IPS-18a (cell line): ENCODE data around the gene TASP1.

Experiments used
- H3K27ac ChIP-seq: one replicate; pipeline ENCODE4 v1.5.1; 2013; ENCODE audit warnings: low read length
- H3K27me3 ChIP-seq: one replicate; pipeline ENCODE4 v1.6.1; 2013; ENCODE audit warnings: mild to moderate bottlenecking, low read length; ENCODE audit not compliant: control insufficient read depth, insufficient read depth
- H3K36me3 ChIP-seq: one replicate; pipeline ENCODE4 v1.6.1; 2013; ENCODE audit warnings: low read depth, low read length; ENCODE audit not compliant: control insufficient read depth
- H3K4me1 ChIP-seq: one replicate; pipeline ENCODE4 v1.6.1; 2013; ENCODE audit warnings: low read depth, low read length; ENCODE audit not compliant: control insufficient read depth
- H3K4me3 ChIP-seq: one replicate; pipeline ENCODE4 v1.5.1; 2013; ENCODE audit warnings: low read length
- H3K9ac ChIP-seq: one replicate; pipeline ENCODE4 v1.6.1; 2013; ENCODE audit warnings: mild to moderate bottlenecking, low read length, moderate library complexity
- H3K9me3 ChIP-seq: one replicate; pipeline ENCODE4 v1.6.1; 2013; ENCODE audit warnings: low read depth, low read length; ENCODE audit not compliant: control insufficient read depth

The TASP1 gene

DNA sequence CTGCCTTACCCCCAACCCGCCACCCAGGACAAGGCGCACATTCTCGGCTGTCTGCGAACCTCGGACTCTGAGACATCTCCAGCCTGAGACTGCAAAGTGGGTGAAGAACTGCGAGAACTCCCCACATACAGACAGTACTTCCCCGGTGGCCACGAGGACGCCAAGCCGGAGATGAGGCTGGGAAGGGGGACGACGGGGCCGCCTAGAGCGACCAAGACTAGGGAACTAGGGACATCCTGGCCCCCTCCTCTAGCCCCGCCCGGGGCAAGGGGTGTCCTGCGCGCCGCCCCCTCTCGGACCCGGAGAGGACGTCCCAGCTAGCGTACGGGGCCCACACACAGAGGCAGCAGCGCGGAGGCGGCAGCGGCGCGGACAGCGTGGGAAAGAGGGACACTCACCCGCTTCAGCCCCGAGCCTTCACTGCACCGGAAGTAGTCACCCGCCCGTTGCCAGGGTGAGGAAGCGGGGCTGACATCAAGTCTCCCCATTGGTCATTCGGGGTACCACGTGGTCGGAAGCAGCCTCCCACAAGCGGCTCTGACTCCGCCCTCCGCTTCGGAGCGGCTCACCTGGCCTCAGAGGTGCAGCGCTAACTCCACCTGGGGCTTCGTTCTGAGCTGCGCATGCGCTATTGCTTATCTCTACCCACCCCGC, at the start of gene TASP1:
TSS of gene TASP1 (minus strand) at position 437 of the 654 bp plus-strand sequence. CDS start 8,854 bp downstream, outside the sequence.
- Histone ChIP-seq H3K9ac (peak within 1 kb of the TSS; percentile 78), H3K9me3 (no peaks in the 10 kb centered on the region), H3K4me3 (peak within 1 kb of the TSS; percentile 99), H3K27me3 (no peaks in the 10 kb centered on the region), H3K27ac (no peak within 1 kb of the TSS), H3K36me3 (no peaks in the 10 kb centered on the region), H3K4me1 (no peaks in the 10 kb centered on the region)

GRCh38 chr20:13687815-13688214, 49.1 kb upstream of the TASP1 start:
- no peaks in the 10 kb centered on the region for H3K4me1 ChIP-seq
- H3K27ac ChIP-seq = no peak overlapping the region
- no peaks in the 10 kb centered on the region for H3K27me3 ChIP-seq
- H3K9me3 ChIP-seq = no peaks in the 10 kb centered on the region
- H3K36me3 ChIP-seq = no peaks in the 10 kb centered on the region
- no peak overlapping the region for H3K9ac ChIP-seq
- H3K4me3 ChIP-seq = no peak overlapping the region

GRCh38 chr20:13685623-13686022, 46.9 kb upstream of the TASP1 start:
- Histone ChIP-seq H3K4me3 (no peak overlapping the region), H3K36me3 (no peaks in the 10 kb centered on the region), H3K4me1 (no peaks in the 10 kb centered on the region), H3K27ac (no peak overlapping the region), H3K9ac (no peak overlapping the region), H3K27me3 (no peaks in the 10 kb centered on the region), H3K9me3 (no peaks in the 10 kb centered on the region)

GRCh38 chr20:13684566-13685222, 46.0 kb upstream of the TASP1 start:
- Histone ChIP-seq H3K27me3 (no peaks in the 10 kb centered on the region), H3K4me1 (no peaks in the 10 kb centered on the region), H3K9ac (no peak overlapping the region), H3K4me3 (no peak overlapping the region), H3K9me3 (no peaks in the 10 kb centered on the region), H3K27ac (no peak overlapping the region), H3K36me3 (no peaks in the 10 kb centered on the region)

GRCh38 chr20:13683833-13684232, 45.1 kb upstream of the TASP1 start:
- Histone ChIP-seq H3K9ac (no peak overlapping the region), H3K4me3 (no peak overlapping the region), H3K27ac (no peak overlapping the region), H3K27me3 (no peaks in the 10 kb centered on the region), H3K4me1 (no peaks in the 10 kb centered on the region), H3K9me3 (no peaks in the 10 kb centered on the region), H3K36me3 (no peaks in the 10 kb centered on the region)

DNA sequence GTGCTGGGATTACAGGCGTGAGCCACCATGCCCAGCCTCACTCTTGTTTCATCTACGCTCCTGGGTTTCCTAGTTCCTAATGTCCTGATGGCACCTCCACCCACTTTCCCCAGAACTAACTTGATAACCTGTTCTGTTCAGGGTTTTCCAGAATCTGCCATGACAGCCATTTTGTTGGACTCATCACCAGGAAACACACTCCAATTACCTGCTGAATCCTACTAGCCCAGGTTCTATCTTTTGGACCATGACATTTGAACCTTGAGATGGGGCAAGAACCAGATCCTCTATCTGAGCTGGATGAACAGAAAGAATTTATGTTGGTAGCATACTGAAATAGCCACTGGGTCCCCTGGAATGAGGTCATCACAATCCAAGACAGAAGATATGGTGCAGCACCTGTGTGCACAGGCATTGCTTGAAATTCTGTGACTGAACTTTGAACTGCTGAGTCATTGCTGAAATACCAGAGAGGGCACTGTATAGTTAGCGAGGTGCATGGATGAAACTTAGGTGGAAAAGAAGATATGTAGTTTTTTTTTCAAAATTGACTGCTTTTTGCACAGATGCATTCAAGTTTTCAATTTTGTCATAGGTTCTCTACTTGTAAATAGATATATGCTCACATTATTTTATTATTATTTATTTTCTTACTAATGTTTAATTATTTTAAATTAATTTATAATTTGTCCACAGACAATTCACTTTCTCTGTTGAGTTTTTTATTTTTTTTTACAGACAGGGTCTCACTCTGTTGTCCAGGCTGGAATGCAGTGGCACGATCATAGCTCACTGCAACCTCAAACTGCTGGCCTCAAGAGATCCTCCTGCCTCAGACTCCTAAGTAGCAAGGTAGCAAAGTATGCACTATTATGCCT, 42.8 kb upstream of the TASP1 start:
- Histone ChIP-seq H3K36me3 (no peaks in the 10 kb centered on the region), H3K27me3 (no peaks in the 10 kb centered on the region), H3K9ac (no peak overlapping the region), H3K9me3 (no peaks in the 10 kb centered on the region), H3K4me1 (no peaks in the 10 kb centered on the region), H3K4me3 (no peak overlapping the region), H3K27ac (no peak overlapping the region)

- Histone ChIP-seq H3K4me1 (no peaks in the 10 kb centered on the region), H3K9ac (no peak overlapping the region), H3K9me3 (no peaks in the 10 kb centered on the region), H3K27ac (no peak overlapping the region), H3K4me3 (no peak overlapping the region), H3K36me3 (no peaks in the 10 kb centered on the region), H3K27me3 (no peaks in the 10 kb centered on the region)
These were observed 40.2 kb upstream of the TASP1 start for GRCh38 chr20:13678944-13679343.

DNA sequence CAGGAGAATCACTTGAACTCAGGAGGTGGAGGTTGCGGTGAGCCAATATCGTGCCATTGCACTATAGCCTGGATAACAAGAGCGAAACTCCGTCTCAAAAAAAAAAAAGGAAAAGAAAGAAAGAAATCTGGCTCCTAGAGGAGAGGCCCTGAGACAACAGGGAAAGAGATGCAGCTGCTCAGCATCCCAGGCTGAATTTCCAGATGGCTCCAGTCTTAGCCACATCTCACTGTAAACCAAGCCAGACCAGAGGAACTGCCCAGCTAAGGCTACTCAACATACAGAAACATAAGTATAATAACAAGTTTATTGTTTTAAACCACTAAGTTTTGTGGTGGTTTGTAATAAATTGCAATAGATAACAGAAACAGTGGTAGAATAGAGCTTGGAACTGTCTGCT, 38.5 kb upstream of the TASP1 start:
- Histone ChIP-seq H3K9ac (no peak overlapping the region), H3K27ac (no peak overlapping the region), H3K27me3 (no peaks in the 10 kb centered on the region), H3K9me3 (no peaks in the 10 kb centered on the region), H3K4me3 (no peak overlapping the region), H3K4me1 (no peaks in the 10 kb centered on the region), H3K36me3 (no peaks in the 10 kb centered on the region)

GRCh38 chr20:13676682-13677081, 38.0 kb upstream of the TASP1 start:
- Histone ChIP-seq H3K4me1 (no peaks in the 10 kb centered on the region), H3K27ac (no peak overlapping the region), H3K9me3 (no peaks in the 10 kb centered on the region), H3K4me3 (no peak overlapping the region), H3K9ac (no peak overlapping the region), H3K27me3 (no peaks in the 10 kb centered on the region), H3K36me3 (no peaks in the 10 kb centered on the region)

GRCh38 chr20:13672690-13673089, 34.0 kb upstream of the TASP1 start:
- Histone ChIP-seq H3K27ac (no peak overlapping the region), H3K4me3 (no peak overlapping the region), H3K36me3 (no peaks in the 10 kb centered on the region), H3K4me1 (no peaks in the 10 kb centered on the region), H3K27me3 (no peaks in the 10 kb centered on the region), H3K9ac (no peak overlapping the region), H3K9me3 (no peaks in the 10 kb centered on the region)

DNA sequence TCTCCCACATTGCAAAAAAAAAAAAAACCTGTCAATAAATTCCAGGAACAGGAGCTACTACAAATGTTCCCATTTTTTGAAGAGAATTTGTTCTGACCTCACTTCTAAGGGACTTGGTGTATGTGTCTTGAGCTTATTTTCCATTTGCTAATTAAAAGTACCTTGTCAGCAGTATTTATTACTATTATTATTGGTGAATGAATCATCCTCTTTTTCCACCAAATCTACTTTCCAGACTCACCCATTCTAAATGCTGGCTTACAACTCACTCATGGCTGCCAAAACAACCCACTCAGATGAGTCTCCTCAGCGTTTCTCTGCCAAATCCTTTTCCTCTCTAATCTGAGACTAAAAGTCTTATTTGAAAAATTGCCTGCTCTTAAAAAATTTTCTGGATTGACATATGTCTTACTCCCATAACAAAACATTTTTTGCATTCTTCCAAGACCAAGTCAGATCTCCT, 33.2 kb upstream of the TASP1 start:
- Histone ChIP-seq H3K27me3 (no peaks in the 10 kb centered on the region), H3K9ac (no peak overlapping the region), H3K9me3 (no peaks in the 10 kb centered on the region), H3K4me3 (no peak overlapping the region), H3K4me1 (no peaks in the 10 kb centered on the region), H3K36me3 (no peaks in the 10 kb centered on the region), H3K27ac (no peak overlapping the region)
